ENCODE measurements around the gene NRCAM. TPM values are rescaled to one million over a fixed set of nuclear protein-coding genes. Genes with fewer than 3 reads are reported as not detected.

Gene NRCAM
- total and polyA plus RNA-seq, 5 donors from 2014 or later: 0.27 TPM; not detected in 4

- H3K9me3 ChIP-seq (ENCODE audit: control insufficient read depth in 2 of 2, low read length in 2 of 2): no peaks in the 10 kb centered on the region
- Mint-ChIP-seq H3K9me3 (no peaks in the 10 kb centered on the region), H3K27me3 (peaks cover 20% of the 10 kb centered on the region), H3K4me1 (no peaks in the 10 kb centered on the region), H3K27ac (no peak overlapping the region), H3K36me3 (no peaks in the 10 kb centered on the region), H3K4me3 (peak overlapping the region in 1 of 4 donors; percentile 22)
- no peaks in the 10 kb centered on the region for H3K27me3 ChIP-seq (ENCODE audit: control insufficient read depth, insufficient read depth, low read length)
- H3K4me3 ChIP-seq (ENCODE audit: low read depth, low read length): no peak overlapping the region
- no peaks in the 10 kb centered on the region for H3K4me1 ChIP-seq (ENCODE audit: control insufficient read depth, insufficient read depth, low read length, poor library complexity, severe bottlenecking)
- ATAC-seq (ENCODE audit: low read depth in 2 of 2): no peak
- no peak overlapping the region for H3K27ac ChIP-seq (ENCODE audit: insufficient read depth, low read length, poor library complexity, severe bottlenecking)
- DNase-seq: no peak
- no peaks in the 10 kb centered on the region for H3K36me3 ChIP-seq (ENCODE audit: control insufficient read depth, insufficient read depth, low read length)
Observed at GRCh38 chr7:108178398-108178797, 277.8 kb downstream of the NRCAM start.

GRCh38 chr7:108171164-108171563 is 285.1 kb downstream of the NRCAM start:
- Mint-ChIP-seq H3K9me3 (no peaks in the 10 kb centered on the region), H3K27ac (no peak overlapping the region), H3K4me3 (no peak overlapping the region), H3K36me3 (no peaks in the 10 kb centered on the region), H3K4me1 (no peaks in the 10 kb centered on the region), H3K27me3 (peaks cover 7% of the 10 kb centered on the region)
- ATAC-seq (ENCODE audit: low read depth in 2 of 2): no peak
- Histone ChIP-seq H3K27ac (ENCODE audit: insufficient read depth, low read length, poor library complexity, severe bottlenecking) (no peak overlapping the region), H3K36me3 (ENCODE audit: control insufficient read depth, insufficient read depth, low read length) (no peaks in the 10 kb centered on the region), H3K9me3 (ENCODE audit: control insufficient read depth in 2 of 2, low read length in 2 of 2) (no peaks in the 10 kb centered on the region), H3K27me3 (ENCODE audit: control insufficient read depth, insufficient read depth, low read length) (peaks cover 4% of the 10 kb centered on the region), H3K4me1 (ENCODE audit: control insufficient read depth, insufficient read depth, low read length, poor library complexity, severe bottlenecking) (no peaks in the 10 kb centered on the region), H3K4me3 (ENCODE audit: low read depth, low read length) (no peak overlapping the region)
- DNase-seq: no peak

- no peak overlapping the region for H3K4me3 ChIP-seq (ENCODE audit: low read depth, low read length)
- H3K9me3 ChIP-seq (ENCODE audit: control insufficient read depth in 2 of 2, low read length in 2 of 2): no peaks in the 10 kb centered on the region
- no peaks in the 10 kb centered on the region for H3K36me3 Mint-ChIP-seq
- ATAC-seq (ENCODE audit: low read depth in 2 of 2): no peak
- H3K4me1 ChIP-seq (ENCODE audit: control insufficient read depth, insufficient read depth, low read length, poor library complexity, severe bottlenecking): no peaks in the 10 kb centered on the region
- no peak overlapping the region for H3K27ac ChIP-seq (ENCODE audit: insufficient read depth, low read length, poor library complexity, severe bottlenecking)
- no peak for DNase-seq
- H3K36me3 ChIP-seq (ENCODE audit: control insufficient read depth, insufficient read depth, low read length): no peaks in the 10 kb centered on the region
- no peaks in the 10 kb centered on the region for H3K4me1 Mint-ChIP-seq
- no peaks in the 10 kb centered on the region for H3K9me3 Mint-ChIP-seq
- H3K4me3 Mint-ChIP-seq: no peak overlapping the region
- H3K27me3 Mint-ChIP-seq: peaks cover 7% of the 10 kb centered on the region
- peaks cover 4% of the 10 kb centered on the region for H3K27me3 ChIP-seq (ENCODE audit: control insufficient read depth, insufficient read depth, low read length)
- H3K27ac Mint-ChIP-seq: no peak overlapping the region
Observed at GRCh38 chr7:108170251-108170650, 286.0 kb downstream of the NRCAM start.

- H3K36me3 ChIP-seq (ENCODE audit: control insufficient read depth, insufficient read depth, low read length): no peaks in the 10 kb centered on the region
- Mint-ChIP-seq H3K27me3 (peaks cover 3% of the 10 kb centered on the region), H3K9me3 (peaks cover 0 to 4% (median 0%) of the 10 kb centered on the region in 7 donors), H3K4me3 (no peak overlapping the region), H3K4me1 (no peaks in the 10 kb centered on the region), H3K27ac (no peak overlapping the region), H3K36me3 (peaks cover 3% of the 10 kb centered on the region)
- H3K9me3 ChIP-seq (ENCODE audit: control insufficient read depth in 2 of 2, low read length in 2 of 2): no peaks in the 10 kb centered on the region
- no peak overlapping the region for H3K4me3 ChIP-seq (ENCODE audit: low read depth, low read length)
- DNase-seq (no peak), ATAC-seq (ENCODE audit: low read depth in 2 of 2) (no peak)
- H3K4me1 ChIP-seq (ENCODE audit: control insufficient read depth, insufficient read depth, low read length, poor library complexity, severe bottlenecking): no peaks in the 10 kb centered on the region
- no peak overlapping the region for H3K27ac ChIP-seq (ENCODE audit: insufficient read depth, low read length, poor library complexity, severe bottlenecking)
- peaks cover 4% of the 10 kb centered on the region for H3K27me3 ChIP-seq (ENCODE audit: control insufficient read depth, insufficient read depth, low read length)
Observed at GRCh38 chr7:108167460-108167859, 288.8 kb downstream of the NRCAM start.

- peaks cover 0 to 4% (median 0%) of the 10 kb centered on the region in 7 donors for H3K9me3 Mint-ChIP-seq
- Histone ChIP-seq H3K27me3 (ENCODE audit: control insufficient read depth, insufficient read depth, low read length) (peaks cover 4% of the 10 kb centered on the region), H3K36me3 (ENCODE audit: control insufficient read depth, insufficient read depth, low read length) (no peaks in the 10 kb centered on the region), H3K27ac (ENCODE audit: insufficient read depth, low read length, poor library complexity, severe bottlenecking) (no peak overlapping the region), H3K4me1 (ENCODE audit: control insufficient read depth, insufficient read depth, low read length, poor library complexity, severe bottlenecking) (no peaks in the 10 kb centered on the region), H3K4me3 (ENCODE audit: low read depth, low read length) (no peak overlapping the region), H3K9me3 (ENCODE audit: control insufficient read depth in 2 of 2, low read length in 2 of 2) (no peaks in the 10 kb centered on the region)
- no peaks in the 10 kb centered on the region for H3K27me3 Mint-ChIP-seq
- ATAC-seq (ENCODE audit: low read depth in 2 of 2) (no peak), DNase-seq (no peak)
- H3K4me3 Mint-ChIP-seq: no peak overlapping the region
- no peaks in the 10 kb centered on the region for H3K4me1 Mint-ChIP-seq
- H3K27ac Mint-ChIP-seq: no peak overlapping the region
- peaks cover 3% of the 10 kb centered on the region for H3K36me3 Mint-ChIP-seq
Observed at GRCh38 chr7:108166687-108167086, 289.5 kb downstream of the NRCAM start.

GRCh38 chr7:108165723-108166122 is 290.5 kb downstream of the NRCAM start:
- H3K27ac Mint-ChIP-seq: no peak overlapping the region
- H3K9me3 Mint-ChIP-seq: peaks cover 0 to 4% (median 0%) of the 10 kb centered on the region in 7 donors
- ATAC-seq (ENCODE audit: low read depth in 2 of 2) (no peak), DNase-seq (no peak)
- Histone ChIP-seq H3K27me3 (ENCODE audit: control insufficient read depth, insufficient read depth, low read length) (peaks cover 7% of the 10 kb centered on the region), H3K27ac (ENCODE audit: insufficient read depth, low read length, poor library complexity, severe bottlenecking) (no peak overlapping the region), H3K4me3 (ENCODE audit: low read depth, low read length) (no peak overlapping the region), H3K4me1 (ENCODE audit: control insufficient read depth, insufficient read depth, low read length, poor library complexity, severe bottlenecking) (no peaks in the 10 kb centered on the region), H3K9me3 (ENCODE audit: control insufficient read depth in 2 of 2, low read length in 2 of 2) (no peaks in the 10 kb centered on the region), H3K36me3 (ENCODE audit: control insufficient read depth, insufficient read depth, low read length) (no peaks in the 10 kb centered on the region)
- H3K27me3 Mint-ChIP-seq: no peaks in the 10 kb centered on the region
- H3K4me3 Mint-ChIP-seq: no peak overlapping the region
- H3K4me1 Mint-ChIP-seq: no peaks in the 10 kb centered on the region
- H3K36me3 Mint-ChIP-seq: peaks cover 3% of the 10 kb centered on the region

GRCh38 chr7:108164946-108165345 is 291.3 kb downstream of the NRCAM start:
- Histone ChIP-seq H3K36me3 (ENCODE audit: control insufficient read depth, insufficient read depth, low read length) (no peaks in the 10 kb centered on the region), H3K4me1 (ENCODE audit: control insufficient read depth, insufficient read depth, low read length, poor library complexity, severe bottlenecking) (no peaks in the 10 kb centered on the region), H3K4me3 (ENCODE audit: low read depth, low read length) (no peak overlapping the region), H3K9me3 (ENCODE audit: control insufficient read depth in 2 of 2, low read length in 2 of 2) (no peaks in the 10 kb centered on the region), H3K27me3 (ENCODE audit: control insufficient read depth, insufficient read depth, low read length) (peaks cover 3% of the 10 kb centered on the region), H3K27ac (ENCODE audit: insufficient read depth, low read length, poor library complexity, severe bottlenecking) (no peak overlapping the region)
- Mint-ChIP-seq H3K36me3 (peaks cover 3% of the 10 kb centered on the region), H3K9me3 (peaks cover 0 to 4% (median 0%) of the 10 kb centered on the region in 7 donors), H3K4me1 (no peaks in the 10 kb centered on the region), H3K27me3 (peaks cover 3% of the 10 kb centered on the region), H3K27ac (no peak overlapping the region), H3K4me3 (no peak overlapping the region)
- ATAC-seq (ENCODE audit: low read depth in 2 of 2) (no peak), DNase-seq (no peak)

GRCh38 chr7:108164342-108164741 is 291.9 kb downstream of the NRCAM start:
- no peak overlapping the region for H3K4me3 ChIP-seq (ENCODE audit: low read depth, low read length)
- Mint-ChIP-seq H3K4me3 (no peak overlapping the region), H3K36me3 (peaks cover 3% of the 10 kb centered on the region), H3K27ac (no peak overlapping the region), H3K27me3 (peaks cover 9% of the 10 kb centered on the region), H3K4me1 (no peaks in the 10 kb centered on the region), H3K9me3 (peaks cover 0 to 4% (median 0%) of the 10 kb centered on the region in 7 donors)
- no peaks in the 10 kb centered on the region for H3K9me3 ChIP-seq (ENCODE audit: control insufficient read depth in 2 of 2, low read length in 2 of 2)
- H3K36me3 ChIP-seq (ENCODE audit: control insufficient read depth, insufficient read depth, low read length): no peaks in the 10 kb centered on the region
- no peak overlapping the region for H3K27ac ChIP-seq (ENCODE audit: insufficient read depth, low read length, poor library complexity, severe bottlenecking)
- ATAC-seq (ENCODE audit: low read depth in 2 of 2) (no peak), DNase-seq (no peak)
- peaks cover 3% of the 10 kb centered on the region for H3K27me3 ChIP-seq (ENCODE audit: control insufficient read depth, insufficient read depth, low read length)
- no peaks in the 10 kb centered on the region for H3K4me1 ChIP-seq (ENCODE audit: control insufficient read depth, insufficient read depth, low read length, poor library complexity, severe bottlenecking)
